Activated T-cell treated with anti-CD3 and anti-CD28 coated beads for 48 hours (primary cell): ENCODE data around the gene CTF1.

Experiments
- DNase-seq: peaks from one replicate; pipeline ENCODE4 v3.0.0-alpha.2; 2020; ENCODE audit warnings: low read depth

Gene CTF1

GRCh38 chr16:30910427-30911029, 14.1 kb downstream of the CTF1 start:
- no peak for DNase-seq

- DNase-seq = no peak
These were observed 16.5 kb downstream of the CTF1 start for GRCh38 chr16:30912794-30913412.

GRCh38 chr16:30914830-30915229, 18.4 kb downstream of the CTF1 start:
- no peak for DNase-seq

- DNase-seq = no peak
These were observed 22.2 kb downstream of the CTF1 start for GRCh38 chr16:30918614-30919013.

- DNase-seq = no peak
These were observed 24.5 kb downstream of the CTF1 start for GRCh38 chr16:30920891-30921290.

GRCh38 chr16:30921459-30921747, 25.0 kb downstream of the CTF1 start:
- no peak for DNase-seq

GRCh38 chr16:30921748-30922419, 25.5 kb downstream of the CTF1 start:
- peak; percentile 81 for DNase-seq

GRCh38 chr16:30922420-30922959, 26.1 kb downstream of the CTF1 start:
- peak; percentile 98 for DNase-seq

- peak; percentile 90 for DNase-seq
These were observed 26.6 kb downstream of the CTF1 start for GRCh38 chr16:30922960-30923535.

GRCh38 chr16:30923554-30924075, 27.2 kb downstream of the CTF1 start, which contains the start of gene FBXL19:
Gene FBXL19, plus strand, starts transcription at chr16:30923572. Its CDS starts 2,183 bp downstream, at chr16:30925755.
- DNase-seq = no peak

- no peak for DNase-seq
These were observed 27.9 kb downstream of the CTF1 start for GRCh38 chr16:30924076-30924912.

- no peak for DNase-seq
These were observed 28.7 kb downstream of the CTF1 start for GRCh38 chr16:30924913-30925631.

- DNase-seq = no peak
These were observed 29.2 kb downstream of the CTF1 start for GRCh38 chr16:30925632-30925987.

GRCh38 chr16:30925995-30926811, 29.8 kb downstream of the CTF1 start:
- no peak for DNase-seq

GRCh38 chr16:30926937-30927788, 30.7 kb downstream of the CTF1 start:
- DNase-seq = no peak

- no peak for DNase-seq
These were observed 31.5 kb downstream of the CTF1 start for GRCh38 chr16:30927789-30928378.

GRCh38 chr16:30928390-30928789, 32.0 kb downstream of the CTF1 start:
- no peak for DNase-seq

- DNase-seq = no peak
These were observed 32.8 kb downstream of the CTF1 start for GRCh38 chr16:30929167-30929566.

GRCh38 chr16:30930160-30930571, 33.8 kb downstream of the CTF1 start:
- DNase-seq = no peak
